GM12874 (cell line): ENCODE results near the gene BNC2.

Experiments used
- CTCF ChIP-seq: IDR thresholded peaks from 2 replicates; pipeline ENCODE4 v1.5.1; 2011; ENCODE audit warnings: low read depth, mild to moderate bottlenecking, control low read depth, low read length, moderate library complexity; ENCODE audit not compliant: insufficient read depth

BNC2 gene

GRCh38 chr9:16794871-16795639 is 75.4 kb downstream of the BNC2 start:
- TF ChIP-seq CTCF, result no peak

- TF ChIP-seq CTCF, result no peak
These were observed 76.4 kb downstream of the BNC2 start for GRCh38 chr9:16794103-16794502.

- TF ChIP-seq CTCF, result no peak
These were observed 82.7 kb downstream of the BNC2 start for GRCh38 chr9:16787724-16788123.

GRCh38 chr9:16784002-16784401 is 86.5 kb downstream of the BNC2 start:
- TF ChIP-seq CTCF, result no peak

- no peak for TF ChIP-seq CTCF
These were observed 88.0 kb downstream of the BNC2 start for GRCh38 chr9:16782490-16782889.

- TF ChIP-seq CTCF, result no peak
These were observed 95.1 kb downstream of the BNC2 start for GRCh38 chr9:16775330-16775729.

GRCh38 chr9:16773617-16774016 is 96.9 kb downstream of the BNC2 start:
- TF ChIP-seq CTCF, result no peak

GRCh38 chr9:16773116-16773515 is 97.4 kb downstream of the BNC2 start:
- TF ChIP-seq CTCF, result no peak
